GM18870 (cell line): ENCODE data around the gene TMEM258.

ENCODE experiments used
- ATAC-seq: cut with Tn5 transposase; IDR thresholded peaks from one replicate; pipeline ENCODE4 v1.9.1; 2021; ENCODE audit warnings: moderate library complexity; ENCODE audit not compliant: unreplicated experiment

Gene TMEM258

DNA sequence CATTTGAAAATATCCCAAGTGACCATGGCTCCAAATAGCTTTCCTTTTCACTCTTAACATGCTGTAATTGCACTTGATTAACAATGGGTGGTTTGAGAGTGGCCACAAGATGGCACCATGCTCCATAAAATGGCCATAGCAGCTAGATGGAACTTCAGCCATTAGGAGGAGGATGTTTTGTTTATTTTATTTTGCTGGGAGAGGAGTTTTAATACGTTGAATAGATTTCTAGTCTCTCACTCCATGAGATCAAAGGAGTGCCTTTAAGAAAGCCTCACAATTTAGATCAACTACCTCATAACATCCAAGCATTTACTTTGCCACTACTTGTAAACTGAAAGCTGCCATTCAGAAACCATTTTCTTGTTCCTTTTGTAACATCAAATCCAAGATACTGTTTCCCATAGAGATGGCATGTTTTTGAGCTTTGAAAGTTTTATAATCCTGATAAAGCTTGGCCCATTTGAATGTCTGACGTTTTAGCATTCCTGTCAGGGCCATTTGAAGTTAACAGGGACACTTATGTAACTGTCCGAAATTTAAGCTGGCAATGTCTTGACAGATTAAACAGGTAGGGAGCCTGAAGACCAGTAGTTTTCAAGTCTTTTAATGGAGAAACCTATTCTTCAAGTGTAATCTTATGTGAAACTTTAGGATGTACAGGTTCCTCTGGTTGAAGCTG lies 5.0 kb upstream of the TMEM258 start:
- no peak for ATAC-seq

DNA sequence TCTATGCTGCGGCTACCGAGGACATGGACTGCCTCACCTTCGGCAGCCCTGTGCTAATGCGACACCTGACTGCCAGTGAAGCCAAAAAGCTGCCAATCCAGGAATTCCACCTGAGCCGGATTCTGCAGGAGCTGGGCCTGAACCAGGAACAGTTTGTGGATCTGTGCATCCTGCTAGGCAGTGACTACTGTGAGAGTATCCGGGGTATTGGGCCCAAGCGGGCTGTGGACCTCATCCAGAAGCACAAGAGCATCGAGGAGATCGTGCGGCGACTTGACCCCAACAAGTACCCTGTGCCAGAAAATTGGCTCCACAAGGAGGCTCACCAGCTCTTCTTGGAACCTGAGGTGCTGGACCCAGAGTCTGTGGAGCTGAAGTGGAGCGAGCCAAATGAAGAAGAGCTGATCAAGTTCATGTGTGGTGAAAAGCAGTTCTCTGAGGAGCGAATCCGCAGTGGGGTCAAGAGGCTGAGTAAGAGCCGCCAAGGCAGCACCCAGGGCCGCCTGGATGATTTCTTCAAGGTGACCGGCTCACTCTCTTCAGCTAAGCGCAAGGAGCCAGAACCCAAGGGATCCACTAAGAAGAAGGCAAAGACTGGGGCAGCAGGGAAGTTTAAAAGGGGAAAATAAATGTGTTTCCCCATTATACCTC lies 3.6 kb upstream of the TMEM258 start:
- no peak for ATAC-seq

DNA sequence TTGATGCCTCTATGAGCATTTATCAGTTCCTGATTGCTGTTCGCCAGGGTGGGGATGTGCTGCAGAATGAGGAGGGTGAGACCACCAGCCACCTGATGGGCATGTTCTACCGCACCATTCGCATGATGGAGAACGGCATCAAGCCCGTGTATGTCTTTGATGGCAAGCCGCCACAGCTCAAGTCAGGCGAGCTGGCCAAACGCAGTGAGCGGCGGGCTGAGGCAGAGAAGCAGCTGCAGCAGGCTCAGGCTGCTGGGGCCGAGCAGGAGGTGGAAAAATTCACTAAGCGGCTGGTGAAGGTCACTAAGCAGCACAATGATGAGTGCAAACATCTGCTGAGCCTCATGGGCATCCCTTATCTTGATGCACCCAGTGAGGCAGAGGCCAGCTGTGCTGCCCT lies 3.1 kb upstream of the TMEM258 start:
- ATAC-seq = no peak

DNA sequence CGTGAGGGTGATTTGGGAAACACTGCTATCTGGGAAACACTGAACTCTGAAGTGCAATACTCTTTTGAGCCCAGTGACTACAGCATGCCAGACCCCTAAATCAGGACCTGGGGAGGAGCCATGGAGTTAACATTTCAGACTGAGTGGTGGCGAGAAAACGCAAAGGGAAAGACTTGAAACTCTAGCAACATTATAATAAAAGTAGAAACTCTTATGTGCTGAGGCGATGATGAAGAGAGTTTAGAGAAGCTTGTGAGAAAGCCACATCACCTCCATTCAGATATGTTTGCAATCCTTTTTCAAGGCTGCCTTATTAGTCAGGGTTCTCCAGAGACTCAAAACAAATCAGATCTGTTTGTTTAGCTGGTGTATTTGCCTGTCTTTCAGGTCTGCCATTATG lies 2.2 kb upstream of the TMEM258 start:
- no peak for ATAC-seq

DNA sequence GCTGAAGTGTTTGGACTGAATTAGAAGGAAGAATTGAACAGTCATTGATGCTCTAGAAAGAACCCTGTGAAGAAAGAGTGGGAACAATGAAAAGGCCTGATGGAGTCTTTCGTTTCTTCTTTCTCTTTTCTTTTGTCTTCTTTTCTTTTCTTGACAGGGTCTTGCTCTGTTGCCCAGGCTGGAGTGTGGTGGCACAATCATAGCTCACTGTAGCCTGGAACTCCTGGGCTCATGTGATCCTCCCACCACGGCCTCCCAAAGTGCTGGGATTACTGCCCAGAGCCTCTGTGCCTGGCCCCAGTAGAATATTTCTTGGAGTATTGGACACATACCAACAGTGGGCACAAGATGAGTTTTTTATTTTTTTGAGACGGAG lies 1.4 kb upstream of the TMEM258 start:
- ATAC-seq = no peak

DNA sequence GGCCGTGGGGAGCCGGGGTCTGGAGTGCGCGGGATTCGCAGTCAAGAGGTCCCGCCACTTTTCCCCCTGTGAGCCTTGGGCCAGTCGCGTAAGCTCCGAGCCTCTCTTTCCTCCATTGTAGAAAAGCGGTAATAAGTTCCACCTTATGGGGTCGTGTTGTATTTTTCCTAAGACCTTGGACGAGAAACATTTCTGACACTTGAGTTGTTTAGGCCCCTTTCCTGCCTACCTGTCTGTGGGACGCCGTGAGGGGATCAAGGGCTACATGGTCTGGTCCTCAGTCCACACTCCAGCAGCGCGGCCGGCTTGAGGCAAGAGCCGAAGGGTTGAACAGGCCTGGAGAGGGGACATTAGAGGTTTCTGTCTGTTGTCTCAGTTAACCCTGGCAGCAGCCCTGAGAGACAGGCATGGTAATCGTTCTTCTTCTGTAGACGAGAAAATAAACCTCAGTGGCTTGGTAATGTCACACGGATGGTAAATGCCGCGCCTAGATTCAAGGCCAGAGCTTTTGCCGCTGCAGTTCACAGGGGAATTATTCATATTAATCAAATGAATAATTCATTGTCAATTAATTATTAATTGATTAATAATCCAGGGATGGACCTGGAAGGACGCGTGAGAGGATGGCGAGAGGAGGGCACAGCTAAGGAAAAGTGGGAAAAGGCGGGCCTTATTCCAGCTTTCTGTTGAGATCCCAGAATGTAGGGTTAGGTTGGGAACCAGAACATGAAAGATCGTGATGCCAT lies 857 bp upstream of the TMEM258 start:
- ATAC-seq = peak; percentile 16

DNA sequence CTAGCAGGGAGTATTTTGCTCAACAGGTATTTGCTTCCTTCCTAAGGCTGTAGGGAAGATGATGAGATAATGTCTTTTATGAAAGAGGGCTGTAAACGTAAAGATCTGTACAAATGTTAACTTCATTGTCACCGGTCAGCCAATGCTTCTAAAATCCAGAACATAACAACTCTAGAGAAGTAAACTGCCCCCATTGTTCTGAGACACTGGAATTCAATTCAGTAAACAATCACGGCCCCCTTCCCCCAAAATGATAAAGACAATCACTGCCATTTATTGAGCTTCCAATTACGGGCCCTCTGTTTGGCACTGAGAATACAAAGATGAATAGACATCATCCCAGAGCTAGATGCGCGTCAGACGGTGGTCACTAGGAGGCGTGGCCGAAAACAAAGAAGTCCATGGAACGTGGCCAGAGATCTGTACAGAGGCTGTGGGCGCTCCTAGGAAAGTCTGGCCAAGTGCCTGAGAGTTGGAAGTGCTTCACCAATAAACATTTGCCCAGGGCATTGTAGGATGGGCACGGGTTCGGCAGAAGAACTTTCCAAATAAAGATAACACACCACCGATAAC lies 576 bp downstream of the TMEM258 start:
- peak; percentile 13 for ATAC-seq

DNA sequence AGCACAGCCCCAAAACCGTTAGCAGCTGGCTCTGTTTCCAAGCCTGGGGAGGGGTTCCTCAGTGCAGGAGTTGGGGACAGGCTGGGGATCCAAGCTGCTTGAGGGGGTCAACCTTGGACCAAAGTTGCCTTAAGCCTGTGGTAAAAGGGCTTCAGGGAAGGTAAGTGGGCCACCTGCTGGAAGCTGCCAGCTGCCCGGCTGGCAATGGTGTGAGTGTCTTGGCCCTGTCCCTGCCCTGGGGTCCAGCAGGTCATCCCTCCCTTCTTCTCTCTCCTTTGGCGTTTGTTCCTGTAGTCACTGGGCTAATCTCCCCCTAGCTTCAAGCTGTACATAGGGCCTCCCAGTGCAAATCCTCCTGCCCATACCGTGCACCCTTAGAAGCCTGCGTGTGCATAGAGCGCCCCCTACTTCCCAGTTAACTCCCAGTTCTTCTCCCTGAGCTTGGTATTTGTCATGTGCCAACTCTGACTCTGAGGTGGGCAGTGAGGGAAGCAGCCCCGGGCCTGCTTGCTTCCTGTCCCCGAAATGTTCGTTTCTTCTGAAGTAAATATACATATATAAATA lies 4.4 kb downstream of the TMEM258 start:
- ATAC-seq = no peak

DNA sequence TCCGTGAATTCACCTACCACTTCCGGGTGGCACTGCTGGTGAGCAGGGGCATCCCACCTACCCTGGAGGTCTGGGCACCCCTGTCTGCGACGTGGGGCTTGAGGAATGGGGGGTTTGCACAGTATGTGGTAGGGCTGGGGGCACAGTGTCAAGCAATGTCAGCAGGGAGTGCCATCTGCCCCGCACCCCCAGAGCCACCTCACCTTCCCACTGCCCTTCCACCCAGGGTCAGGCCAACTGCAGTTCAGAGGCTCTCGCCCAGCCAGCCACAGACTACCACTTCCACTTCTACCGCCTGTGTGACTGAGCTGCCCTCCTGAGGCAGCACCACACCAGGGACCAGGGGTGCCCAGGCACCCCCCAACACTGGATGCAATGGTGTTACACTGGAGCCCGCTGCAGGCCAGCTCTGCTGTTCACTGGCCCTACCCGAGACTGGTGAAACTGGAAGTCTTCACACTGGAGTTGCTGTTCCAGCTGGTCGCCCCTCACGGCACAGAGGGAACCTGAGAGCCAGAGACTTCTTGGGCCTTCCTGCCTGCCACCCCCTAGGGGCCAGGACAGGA lies 6.5 kb downstream of the TMEM258 start:
- ATAC-seq = no peak

DNA sequence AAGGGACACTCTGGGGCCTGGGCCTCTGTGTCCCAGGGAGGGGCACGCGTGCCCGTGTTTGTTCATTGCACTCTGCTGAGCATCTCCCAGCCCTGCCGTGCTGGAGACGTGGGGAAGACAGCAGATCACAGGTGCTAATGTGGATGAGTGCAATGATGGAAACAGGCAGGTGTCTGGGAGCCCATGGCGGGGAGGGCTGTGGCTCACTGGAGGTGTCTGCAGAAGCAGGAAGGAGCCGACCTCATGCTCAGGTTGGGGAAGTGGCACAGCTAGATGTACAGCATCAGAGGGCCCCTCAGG lies 7.9 kb downstream of the TMEM258 start:
- no peak for ATAC-seq

DNA sequence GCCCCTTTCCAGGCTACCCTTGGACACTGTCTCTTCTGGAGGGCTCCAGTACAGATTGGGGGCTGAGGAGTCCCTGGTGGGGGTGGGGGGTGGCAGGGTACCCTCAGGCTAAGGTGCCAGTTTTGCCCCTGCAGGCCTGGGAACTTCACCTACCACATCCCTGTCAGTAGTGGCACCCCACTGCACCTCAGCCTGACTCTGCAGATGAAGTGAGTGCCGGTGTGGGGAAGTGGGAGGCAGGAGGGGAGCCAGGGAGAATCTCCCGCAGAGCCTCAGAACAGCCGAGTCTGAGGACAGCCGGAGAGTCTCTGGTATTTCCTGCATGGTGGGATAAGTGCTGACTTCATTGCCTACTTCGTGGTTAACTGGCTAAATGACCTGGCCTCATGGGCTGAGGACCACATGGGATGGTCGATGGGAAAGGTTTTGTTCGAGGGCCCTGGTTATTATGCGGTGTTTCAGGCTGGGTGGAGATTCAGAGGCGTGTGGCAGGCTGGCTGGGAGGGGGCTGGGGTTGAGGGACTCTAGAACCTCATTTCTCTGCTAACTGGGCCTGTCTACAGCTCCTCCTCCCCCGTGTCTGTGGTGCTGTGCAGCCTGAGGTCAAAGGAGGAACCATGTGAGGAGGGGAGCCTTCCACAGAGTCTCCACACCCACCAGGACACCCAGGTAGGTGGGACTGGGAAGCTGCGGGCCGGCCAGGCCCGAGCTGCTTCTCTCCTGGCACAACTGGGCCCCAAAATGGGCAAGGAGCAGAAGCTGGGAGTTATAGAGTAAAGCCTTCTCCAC lies 8.5 kb downstream of the TMEM258 start:
- ATAC-seq = no peak

DNA sequence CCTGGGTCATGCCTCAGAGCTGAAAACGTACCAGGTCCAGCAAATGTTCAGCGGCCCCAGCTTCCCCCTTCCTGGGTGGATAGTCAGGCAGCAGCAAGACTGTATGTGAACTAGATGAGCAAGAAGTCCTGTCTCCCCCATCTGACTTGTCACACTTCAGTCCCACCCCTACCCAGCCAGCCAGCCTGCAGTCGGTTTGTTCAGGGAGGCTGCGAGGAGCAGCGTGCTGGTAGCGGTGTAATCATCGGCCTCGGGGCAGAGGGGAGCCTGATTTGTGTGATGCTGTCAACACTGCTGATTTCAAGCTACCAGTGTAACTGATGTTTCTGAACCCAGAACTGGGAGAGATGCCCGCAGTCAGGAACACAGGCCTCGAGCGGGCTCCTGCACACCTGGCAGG lies 9.6 kb downstream of the TMEM258 start:
- no peak for ATAC-seq

DNA sequence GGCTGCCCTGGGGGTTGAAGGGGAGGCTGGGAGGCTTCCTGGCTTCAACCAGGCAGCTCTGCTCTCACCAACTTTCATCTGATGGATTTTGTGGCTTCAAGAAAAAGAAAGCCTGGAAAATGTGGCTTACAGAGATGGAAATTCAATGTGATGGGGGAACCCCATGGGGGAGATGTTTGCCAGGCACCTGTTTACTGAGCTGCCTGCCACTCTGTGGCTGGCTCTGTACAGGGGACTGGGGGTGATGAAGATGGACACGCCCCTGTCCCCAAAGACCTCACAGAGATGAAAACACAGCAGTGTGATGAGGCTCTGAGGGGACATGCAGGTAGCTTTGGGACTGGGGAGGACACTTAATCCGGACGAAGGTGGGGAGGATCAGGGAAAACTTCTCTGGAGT lies 10.1 kb downstream of the TMEM258 start:
- no peak for ATAC-seq

DNA sequence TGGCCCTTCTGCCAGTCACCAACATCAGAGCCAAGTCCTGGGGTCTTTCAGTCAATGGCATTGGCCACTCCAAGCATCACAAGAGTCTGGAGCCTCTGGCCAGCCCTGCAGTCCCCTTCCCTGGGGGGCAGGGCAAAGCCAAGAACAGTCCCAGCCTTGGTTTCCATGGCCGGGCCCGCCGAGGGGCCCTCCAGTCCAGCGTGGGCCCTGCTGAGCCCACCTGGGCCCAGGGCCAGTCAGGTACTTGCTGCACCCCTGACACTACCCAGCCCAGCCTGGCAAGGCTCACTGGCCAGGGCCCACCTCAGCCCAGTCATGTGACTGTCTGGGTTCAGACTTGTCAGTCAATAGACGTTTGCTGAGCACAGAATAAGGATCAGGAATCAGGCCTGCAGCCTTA lies 10.8 kb downstream of the TMEM258 start:
- no peak for ATAC-seq

DNA sequence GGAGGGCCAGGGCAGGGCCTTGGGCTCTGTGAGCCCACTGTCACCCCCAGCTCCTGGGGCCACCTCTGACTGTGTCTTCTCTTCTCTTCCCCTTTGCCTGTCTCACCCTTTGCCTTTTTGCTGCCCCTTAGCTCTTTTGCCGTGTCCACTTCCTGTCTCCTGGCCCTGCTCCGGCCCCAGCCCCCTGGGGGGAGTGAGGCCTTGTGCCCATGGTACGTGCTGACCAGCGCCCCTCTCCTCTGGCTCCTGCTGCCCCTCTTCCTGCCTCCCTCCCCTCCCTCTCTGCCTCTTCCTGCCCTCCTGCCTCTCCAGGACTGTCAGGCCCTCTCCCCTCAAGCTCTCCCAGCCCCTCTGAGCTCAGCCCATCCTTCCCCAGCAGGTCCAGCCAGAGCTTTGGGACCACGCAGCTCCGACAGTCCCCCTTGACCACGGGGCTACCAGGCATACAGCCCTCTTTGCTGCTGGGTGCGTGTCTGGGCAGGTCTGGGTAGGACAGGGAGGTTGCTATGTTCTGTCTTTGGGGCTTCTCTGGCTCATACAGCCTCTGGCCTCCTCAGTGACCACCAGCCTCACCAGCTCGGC lies 11.7 kb downstream of the TMEM258 start:
- no peak for ATAC-seq

DNA sequence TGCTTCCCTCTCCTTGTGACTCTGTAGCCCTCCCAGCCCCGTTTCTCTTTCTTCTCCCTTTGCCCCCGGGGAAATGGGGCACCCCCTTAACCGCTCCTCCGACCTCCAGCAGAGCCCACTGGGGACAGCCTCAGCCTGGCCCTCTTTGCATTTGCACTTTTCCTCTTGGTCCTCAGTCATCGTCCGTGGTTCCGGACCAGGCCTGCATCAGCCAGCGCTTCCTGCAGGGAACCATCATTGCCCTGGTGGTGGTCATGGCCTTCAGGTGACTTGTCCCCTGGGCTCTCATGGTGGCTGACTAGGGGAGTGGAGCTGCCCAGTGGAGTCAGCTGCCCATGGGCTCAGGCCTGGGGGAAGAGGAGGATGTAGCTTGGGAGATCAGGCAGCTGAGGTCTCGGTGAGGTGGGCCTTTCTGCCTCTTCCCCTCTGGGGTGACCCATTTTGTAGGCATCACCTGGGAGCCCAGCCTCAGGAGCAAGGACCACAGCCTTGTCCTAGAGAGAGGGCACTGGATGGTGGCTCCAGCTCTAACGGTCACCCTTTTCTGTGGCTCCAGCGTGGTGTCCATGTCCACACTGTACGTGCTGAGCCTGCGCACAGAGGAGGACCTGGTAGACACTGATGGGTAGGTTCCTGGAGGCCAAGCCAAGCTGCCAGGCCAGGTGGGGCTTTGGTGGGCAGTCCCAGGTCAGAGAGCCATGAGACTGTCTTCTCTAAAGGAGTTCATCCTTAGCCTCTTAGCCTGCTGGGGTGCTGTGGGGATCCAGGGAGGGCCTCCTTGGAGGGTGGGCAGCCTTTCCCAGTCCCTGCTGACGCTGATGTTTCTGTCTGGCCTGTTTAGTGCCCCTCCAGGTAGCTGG lies 12.5 kb downstream of the TMEM258 start:
- no peak for ATAC-seq

DNA sequence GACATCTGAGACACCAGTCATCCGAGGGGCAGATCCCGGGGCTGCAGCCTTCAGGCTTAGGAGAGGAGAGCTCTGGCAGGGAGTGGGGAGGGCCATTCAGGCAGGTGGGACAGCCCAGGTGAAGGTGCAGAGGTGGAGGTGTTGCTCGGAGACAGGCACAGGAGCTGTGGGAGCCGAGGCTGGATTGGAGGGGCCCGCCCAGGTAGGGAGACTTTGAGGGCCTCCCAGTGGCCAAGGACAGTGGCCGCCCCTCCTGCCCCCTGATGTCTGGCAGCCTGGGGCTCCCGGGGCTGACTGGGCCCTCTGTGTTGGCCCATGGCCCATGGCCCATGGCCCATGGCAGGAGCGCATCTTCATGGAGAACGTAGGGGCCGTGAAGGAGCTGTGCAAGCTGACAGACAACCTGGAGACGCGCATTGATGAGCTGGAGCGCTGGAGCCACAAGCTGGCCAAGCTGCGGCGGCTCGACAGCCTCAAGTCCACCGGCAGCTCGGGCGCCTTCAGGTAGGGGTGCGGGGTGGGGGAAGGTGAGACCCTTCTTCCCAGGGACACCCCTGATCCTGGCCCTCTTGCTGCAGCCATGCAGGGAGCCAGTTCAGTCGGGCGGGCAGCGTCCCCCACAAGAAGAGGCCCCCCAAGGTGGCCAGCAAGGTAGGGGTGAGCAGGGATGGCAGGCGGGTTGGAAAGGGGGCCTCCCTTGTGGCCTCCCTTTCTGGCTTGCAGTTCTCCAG lies 13.3 kb downstream of the TMEM258 start:
- no peak for ATAC-seq

DNA sequence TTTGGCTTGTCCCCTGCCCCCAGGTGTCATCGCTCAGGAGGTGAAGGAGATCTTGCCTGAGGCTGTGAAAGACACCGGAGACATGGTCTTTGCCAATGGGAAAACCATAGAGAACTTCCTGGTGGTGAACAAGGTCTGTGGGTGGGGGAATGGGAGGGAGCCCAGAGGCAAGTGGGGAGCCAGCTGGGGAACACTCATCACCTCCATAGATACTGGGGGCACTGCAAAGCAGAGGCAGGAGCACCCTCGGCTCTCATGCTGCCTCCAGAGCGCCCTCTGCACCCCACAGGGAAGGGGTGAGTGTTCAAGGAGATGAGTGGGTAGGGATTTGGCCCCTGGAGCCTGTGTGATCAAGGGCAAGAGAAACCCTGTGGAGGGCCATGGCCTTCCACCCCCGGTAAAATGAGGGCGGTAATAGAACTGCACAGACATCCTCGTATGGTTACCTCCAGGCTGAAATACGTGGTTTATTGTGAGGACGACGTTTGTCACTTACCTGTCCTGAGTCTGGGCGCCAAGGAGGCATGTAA lies 14.0 kb downstream of the TMEM258 start:
- no peak for ATAC-seq
